Ectodermal cell (in vitro differentiated cells): ENCODE results near the gene STK11.

Experiments used
- H3K27ac ChIP-seq: 2 replicates; pipeline ENCODE4 v1.7.0; 2013; ENCODE audit warnings: mild to moderate bottlenecking, low read depth, low read length; ENCODE audit not compliant: insufficient read depth, poor library complexity, severe bottlenecking
- H3K27me3 ChIP-seq: 2 replicates; pipeline ENCODE4 v1.7.0; 2013; ENCODE audit warnings: mild to moderate bottlenecking, low read length; ENCODE audit not compliant: insufficient read depth, control insufficient read depth, poor library complexity, severe bottlenecking
- H3K36me3 ChIP-seq: one replicate; pipeline ENCODE4 v1.7.0; 2013; ENCODE audit warnings: low read length; ENCODE audit not compliant: control insufficient read depth, insufficient read depth
- H3K4me1 ChIP-seq: one replicate; pipeline ENCODE4 v1.7.0; 2013; ENCODE audit warnings: low read length; ENCODE audit not compliant: control insufficient read depth, insufficient read depth
- H3K4me3 ChIP-seq: 2 replicates; pipeline ENCODE4 v1.7.0; 2013; ENCODE audit warnings: low read depth, low read length, control low read depth; ENCODE audit not compliant: insufficient read depth
- H3K9me3 ChIP-seq: 2 replicates; pipeline ENCODE4 v1.7.0; 2013; ENCODE audit warnings: mild to moderate bottlenecking, low read length, moderate library complexity; ENCODE audit not compliant: control insufficient read depth
- WGBS, 2 experiments: methylation state at CpG; one replicate each; pipeline ENCODE4 v1.1.7; 2013; ENCODE audit warnings: missing lambda C conversion rate in 2 of 2; 5-methylcytosine and 5-hydroxymethylcytosine counted together

Gene STK11

GRCh38 chr19:1266129-1266915 is 60.7 kb downstream of the STK11 start:
- H3K4me1 ChIP-seq, result peaks cover 66% of the 10 kb centered on the region
- 1 to 2% methylated on average over 84 of the region's 84 CpGs for WGBS, 2 experiments
- H3K4me3 ChIP-seq, result peak overlapping the region; percentile 58
- peak overlapping the region; percentile 66 for H3K27ac ChIP-seq
- peaks cover 16% of the 10 kb centered on the region for H3K27me3 ChIP-seq
- peaks cover 2% of the 10 kb centered on the region for H3K36me3 ChIP-seq
- H3K9me3 ChIP-seq, result no peaks in the 10 kb centered on the region

GRCh38 chr19:1266916-1267476 is 61.4 kb downstream of the STK11 start:
- Histone ChIP-seq H3K9me3 (no peaks in the 10 kb centered on the region), H3K36me3 (peaks cover 9% of the 10 kb centered on the region), H3K4me3 (peak overlapping the region; percentile 58), H3K27ac (peak overlapping the region; percentile 66), H3K27me3 (peaks cover 16% of the 10 kb centered on the region), H3K4me1 (peaks cover 61% of the 10 kb centered on the region)
- WGBS, 2 experiments, result 2% methylated on average over 59 of the region's 59 CpGs

- H3K9me3 ChIP-seq, result no peaks in the 10 kb centered on the region
- peaks cover 14% of the 10 kb centered on the region for H3K36me3 ChIP-seq
- peaks cover 16% of the 10 kb centered on the region for H3K27me3 ChIP-seq
- H3K4me1 ChIP-seq, result peaks cover 55% of the 10 kb centered on the region
- 25% methylated on average over 35 of the region's 35 CpGs for WGBS, 2 experiments
- peak overlapping the region; percentile 58 for H3K4me3 ChIP-seq
- H3K27ac ChIP-seq, result no peak overlapping the region
Measured at GRCh38 chr19:1267477-1268225, 62.1 kb downstream of the STK11 start.

- H3K4me3 ChIP-seq, result peak overlapping the region; percentile 58
Measured at GRCh38 chr19:1268226-1269064, 62.9 kb downstream of the STK11 start.

GRCh38 chr19:1269065-1269477 is 63.5 kb downstream of the STK11 start, which contains the start of gene CIRBP:
Gene CIRBP (plus strand): TSS chr19:1269332. CDS start chr19:1270934, 1,602 bp downstream.
- H3K4me3 ChIP-seq, result peak within 1 kb of the TSS; percentile 68
- H3K36me3 ChIP-seq, result peaks cover 27% of the 10 kb centered on the region
- peaks cover 54% of the 10 kb centered on the region for H3K4me1 ChIP-seq
- peaks cover 16% of the 10 kb centered on the region for H3K27me3 ChIP-seq
- H3K9me3 ChIP-seq, result no peaks in the 10 kb centered on the region
- peak within 1 kb of the TSS; percentile 97 for H3K27ac ChIP-seq
- WGBS, 2 experiments, result 0 to 1% methylated on average over 50 of the region's 50 CpGs

More at GRCh38 chr19:1268226-1269064, 62.9 kb downstream of the STK11 start:
- Histone ChIP-seq H3K4me1 (peaks cover 55% of the 10 kb centered on the region), H3K9me3 (no peaks in the 10 kb centered on the region), H3K27ac (no peak overlapping the region), H3K27me3 (peaks cover 16% of the 10 kb centered on the region), H3K36me3 (peaks cover 22% of the 10 kb centered on the region)
- 63 to 65% methylated on average over 40 of the region's 40 CpGs for WGBS, 2 experiments

GRCh38 chr19:1269478-1270212 is 64.1 kb downstream of the STK11 start:
- H3K4me3 ChIP-seq, result peak overlapping the region; percentile 68
- WGBS, 2 experiments, result 1% methylated on average over 64 of the region's 64 CpGs
- peaks cover 51% of the 10 kb centered on the region for H3K4me1 ChIP-seq
- H3K27ac ChIP-seq, result peak overlapping the region; percentile 97
- peaks cover 31% of the 10 kb centered on the region for H3K36me3 ChIP-seq
- H3K27me3 ChIP-seq, result peaks cover 16% of the 10 kb centered on the region
- H3K9me3 ChIP-seq, result no peaks in the 10 kb centered on the region

GRCh38 chr19:1270213-1270853 is 64.8 kb downstream of the STK11 start:
- H3K36me3 ChIP-seq, result peaks cover 31% of the 10 kb centered on the region
- H3K4me3 ChIP-seq, result peak overlapping the region; percentile 68
- peaks cover 46% of the 10 kb centered on the region for H3K4me1 ChIP-seq
- no peaks in the 10 kb centered on the region for H3K9me3 ChIP-seq
- WGBS, 2 experiments, result 62 to 66% methylated on average over 8 of the region's 8 CpGs
- peaks cover 16% of the 10 kb centered on the region for H3K27me3 ChIP-seq
- H3K27ac ChIP-seq, result peak overlapping the region; percentile 97

GRCh38 chr19:1270854-1271527 is 65.4 kb downstream of the STK11 start:
- Histone ChIP-seq H3K27me3 (peaks cover 16% of the 10 kb centered on the region), H3K9me3 (no peaks in the 10 kb centered on the region), H3K4me1 (peaks cover 43% of the 10 kb centered on the region), H3K36me3 (peaks cover 31% of the 10 kb centered on the region), H3K4me3 (peak overlapping the region; percentile 68), H3K27ac (no peak overlapping the region)
- WGBS, 2 experiments, result 95 to 96% methylated on average over 26 of the region's 26 CpGs
